ENCODE data around the gene NME5. TPM values are rescaled to one million over a fixed set of nuclear protein-coding genes. Genes with fewer than 3 reads are reported as not detected.
A peak's percentile ranks its signal among the peaks of the same experiment; 100 is the strongest.
"Not testable (repeated sequence)": the region's sequence is repeated elsewhere in the genome, so short reads cannot be mapped to it uniquely, and the experiment has no call there.

NME5 gene
- total RNA-seq, 1 donor from 2014 or later = 4.7 TPM

DNA sequence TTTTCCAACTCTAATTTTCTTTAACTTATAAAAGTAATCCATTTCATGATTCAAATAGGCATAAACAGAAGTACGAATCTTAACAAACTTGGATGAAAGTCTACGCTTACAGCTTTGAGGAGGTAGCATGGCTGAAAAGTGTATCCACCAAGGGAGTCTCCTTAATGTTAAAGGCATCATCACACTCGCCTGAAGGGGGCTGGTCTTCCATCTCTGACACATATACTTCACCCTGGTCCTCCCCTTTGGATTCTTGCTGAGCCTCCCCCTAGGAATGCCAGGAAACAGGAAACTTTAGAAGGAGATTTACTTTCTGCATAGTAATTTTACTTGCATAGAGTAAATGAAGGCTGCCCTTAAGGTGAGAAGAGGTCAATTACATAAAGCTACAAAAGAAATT lies 10.3 kb upstream of the NME5 start:
- H3K9me3 ChIP-seq (replicated peaks) = no peaks in the 10 kb centered on the region
- H3K36me3 ChIP-seq = no peaks in the 10 kb centered on the region
- no peaks in the 10 kb centered on the region for H3K27me3 ChIP-seq (ENCODE audit: low read depth)
- H3K27ac ChIP-seq (replicated peaks) = no peak overlapping the region
- no peak for TF ChIP-seq CTCF (IDR thresholded peaks at IDR 0.05; ENCODE audit: borderline replicate concordance)
- H3K4me3 ChIP-seq = no peak overlapping the region
- DNase-seq = no peak
- intact Hi-C loops (cut with micrococcal nuclease) = no loop called here
- H3K4me1 ChIP-seq = no peaks in the 10 kb centered on the region

GRCh38 chr5:138148811-138149210 lies 9.6 kb upstream of the NME5 start:
- Histone ChIP-seq H3K27me3 (ENCODE audit: low read depth) (no peaks in the 10 kb centered on the region), H3K27ac (replicated peaks) (no peak overlapping the region), H3K4me1 (no peaks in the 10 kb centered on the region), H3K4me3 (no peak overlapping the region), H3K36me3 (no peaks in the 10 kb centered on the region), H3K9me3 (replicated peaks) (no peaks in the 10 kb centered on the region)
- peak; percentile 20 for DNase-seq
- no peak for TF ChIP-seq CTCF (IDR thresholded peaks at IDR 0.05; ENCODE audit: borderline replicate concordance)
- intact Hi-C loops (cut with micrococcal nuclease) = no loop called here

- DNase-seq; H3K9me3 ChIP-seq (replicated peaks); H3K27ac ChIP-seq (replicated peaks); H3K4me3 ChIP-seq; H3K36me3 ChIP-seq; H3K27me3 ChIP-seq (ENCODE audit: low read depth); intact Hi-C loops (cut with micrococcal nuclease): not testable (repeated sequence)
- H3K4me1 ChIP-seq = peaks cover 11% of the 10 kb centered on the region
Observed at GRCh38 chr5:138143578-138143977, 4.3 kb upstream of the NME5 start.

- Histone ChIP-seq H3K4me3 (no peak overlapping the region), H3K4me1 (peaks cover 13% of the 10 kb centered on the region), H3K36me3 (no peaks in the 10 kb centered on the region), H3K27me3 (ENCODE audit: low read depth) (no peaks in the 10 kb centered on the region), H3K9me3 (replicated peaks) (no peaks in the 10 kb centered on the region), H3K27ac (replicated peaks) (no peak overlapping the region)
- intact Hi-C loops (cut with micrococcal nuclease) = no loop called here
- no peak for DNase-seq
- no peak for TF ChIP-seq CTCF (IDR thresholded peaks at IDR 0.05; ENCODE audit: borderline replicate concordance)
Observed at GRCh38 chr5:138141734-138142133, 2.5 kb upstream of the NME5 start.

- TF ChIP-seq CTCF (IDR thresholded peaks at IDR 0.05; ENCODE audit: borderline replicate concordance) = no peak
- Histone ChIP-seq H3K4me1 (peaks cover 13% of the 10 kb centered on the region), H3K4me3 (no peak overlapping the region), H3K9me3 (replicated peaks) (no peaks in the 10 kb centered on the region), H3K27me3 (ENCODE audit: low read depth) (no peaks in the 10 kb centered on the region), H3K27ac (replicated peaks) (no peak overlapping the region), H3K36me3 (no peaks in the 10 kb centered on the region)
- DNase-seq = no peak
- intact Hi-C loops (cut with micrococcal nuclease) = no loop called here
Observed at GRCh38 chr5:138140268-138140667, 1.0 kb upstream of the NME5 start.

- no peak for TF ChIP-seq CTCF (IDR thresholded peaks at IDR 0.05; ENCODE audit: borderline replicate concordance)
- H3K9me3 ChIP-seq (replicated peaks) = no peaks in the 10 kb centered on the region
- no peaks in the 10 kb centered on the region for H3K36me3 ChIP-seq
- no peak for DNase-seq
- no peak overlapping the region for H3K27ac ChIP-seq (replicated peaks)
- H3K27me3 ChIP-seq (ENCODE audit: low read depth) = no peaks in the 10 kb centered on the region
- H3K4me3 ChIP-seq = peak overlapping the region; percentile 78
- intact Hi-C loops (cut with micrococcal nuclease) = loop anchor here (10.0 kb wide), 1 partner anchor 55 kb away; the partner anchor contains the start of gene WNT8A
- peaks cover 13% of the 10 kb centered on the region for H3K4me1 ChIP-seq
Observed at GRCh38 chr5:138139781-138140090, 508 bp upstream of the NME5 start.

Data from left ventricle myocardium inferior (tissue), 1 donor.